Stomach smooth muscle (tissue), 2 donors: ENCODE data around the gene TAOK2.
A peak's percentile ranks its signal among the peaks of the same experiment; 100 is the strongest.
"Not testable (repeated sequence)": the region's sequence is repeated elsewhere in the genome, so short reads cannot be mapped to it uniquely, and the experiment has no call there.

Experiments used
- H3K27ac ChIP-seq: one replicate; pipeline ENCODE4 v1.7.0; 2013; ENCODE audit warnings: mild to moderate bottlenecking, low read length, inconsistent platforms
- H3K27me3 ChIP-seq, 2 donors: one replicate each; pipeline ENCODE4 v1.7.0; 2013; ENCODE audit warnings: low read length in 2 of 2; ENCODE audit not compliant: insufficient read depth in 2 of 2, control insufficient read depth in 1 of 2
- H3K36me3 ChIP-seq, 2 donors: one replicate each; pipeline ENCODE4 v1.7.0; 2013; ENCODE audit warnings: low read length in 2 of 2; ENCODE audit not compliant: control insufficient read depth in 2 of 2, insufficient read depth in 2 of 2
- H3K4me1 ChIP-seq: one replicate; pipeline ENCODE4 v1.7.0; 2013; ENCODE audit warnings: low read length; ENCODE audit not compliant: control insufficient read depth, insufficient read depth
- H3K4me3 ChIP-seq, 2 donors: one replicate each; pipeline ENCODE4 v1.7.0; 2013; ENCODE audit warnings: low read length in 2 of 2
- H3K9ac ChIP-seq, 2 donors: one replicate each; pipeline ENCODE4 v1.7.0; 2013; ENCODE audit warnings: low read length in 2 of 2, mild to moderate bottlenecking in 1 of 2
- H3K9me3 ChIP-seq, 2 donors: one replicate each; pipeline ENCODE4 v1.7.0; 2013; ENCODE audit warnings: low read length in 2 of 2; ENCODE audit not compliant: control insufficient read depth in 2 of 2
- donor health status: healthy.
- donor health status: Pancreatic carcinoma.

The TAOK2 gene

GRCh38 chr16:30027588-30028437 lies 54.1 kb downstream of the TAOK2 start:
- Histone ChIP-seq H3K4me3 (no peak overlapping the region), H3K27me3 (peaks cover 38 to 45% of the 10 kb centered on the region in 2 donors), H3K4me1 (peaks cover 10% of the 10 kb centered on the region), H3K27ac (no peak overlapping the region), H3K36me3 (no peaks in the 10 kb centered on the region), H3K9ac (no peak overlapping the region), H3K9me3 (no peaks in the 10 kb centered on the region)

GRCh38 chr16:30028438-30029076 lies 54.9 kb downstream of the TAOK2 start:
- peaks cover 10% of the 10 kb centered on the region for H3K4me1 ChIP-seq
- H3K27ac ChIP-seq, result no peak overlapping the region
- H3K36me3 ChIP-seq, result no peaks in the 10 kb centered on the region
- no peak overlapping the region for H3K4me3 ChIP-seq
- no peaks in the 10 kb centered on the region for H3K9me3 ChIP-seq
- H3K9ac ChIP-seq, result no peak overlapping the region
- peaks cover 44 to 52% of the 10 kb centered on the region in 2 donors for H3K27me3 ChIP-seq

GRCh38 chr16:30030011-30030685 lies 56.5 kb downstream of the TAOK2 start:
- no peak overlapping the region for H3K9ac ChIP-seq
- H3K27me3 ChIP-seq, result peaks cover 50 to 54% of the 10 kb centered on the region in 2 donors
- H3K4me1 ChIP-seq, result peaks cover 10% of the 10 kb centered on the region
- H3K27ac ChIP-seq, result no peak overlapping the region
- no peaks in the 10 kb centered on the region for H3K9me3 ChIP-seq
- H3K4me3 ChIP-seq, result no peak overlapping the region
- no peaks in the 10 kb centered on the region for H3K36me3 ChIP-seq

- Histone ChIP-seq H3K9me3 (no peaks in the 10 kb centered on the region), H3K4me1 (peaks cover 10% of the 10 kb centered on the region), H3K9ac (no peak within 1 kb of the TSS), H3K36me3 (no peaks in the 10 kb centered on the region), H3K27me3 (peaks cover 53 to 54% of the 10 kb centered on the region in 2 donors), H3K27ac (no peak within 1 kb of the TSS), H3K4me3 (peak within 1 kb of the TSS in 1 of 2 donors; percentile 1)
Observed at GRCh38 chr16:30030841-30031413, 57.3 kb downstream of the TAOK2 start, which contains the start of gene TLCD3B. TLCD3B (minus strand) TSS chr16:30031271; CDS start chr16:30030527, 744 bp downstream.

GRCh38 chr16:30031477-30031918 lies 57.8 kb downstream of the TAOK2 start:
- Histone ChIP-seq H3K9me3 (no peaks in the 10 kb centered on the region), H3K36me3 (no peaks in the 10 kb centered on the region), H3K4me1 (peaks cover 10% of the 10 kb centered on the region), H3K27ac (no peak overlapping the region), H3K27me3 (peaks cover 53 to 59% of the 10 kb centered on the region in 2 donors), H3K4me3 (peak overlapping the region in 1 of 2 donors; percentile 1), H3K9ac (no peak overlapping the region)

- Histone ChIP-seq H3K4me3 (no peak overlapping the region), H3K36me3 (no peaks in the 10 kb centered on the region), H3K27ac (no peak overlapping the region), H3K9me3 (no peaks in the 10 kb centered on the region), H3K9ac (no peak overlapping the region), H3K4me1 (peaks cover 10% of the 10 kb centered on the region), H3K27me3 (peaks cover 50 to 59% of the 10 kb centered on the region in 2 donors)
Observed at GRCh38 chr16:30032083-30032819, 58.6 kb downstream of the TAOK2 start.

GRCh38 chr16:30033270-30033669 lies 59.6 kb downstream of the TAOK2 start:
- peaks cover 44 to 54% of the 10 kb centered on the region in 2 donors for H3K27me3 ChIP-seq

GRCh38 chr16:30040221-30040620 lies 66.6 kb downstream of the TAOK2 start:
- Histone ChIP-seq H3K27me3 (peaks cover 4 to 8% of the 10 kb centered on the region in 2 donors), H3K36me3 (no peaks in the 10 kb centered on the region), H3K9ac (no peak overlapping the region), H3K4me1 (no peaks in the 10 kb centered on the region), H3K9me3 (no peaks in the 10 kb centered on the region), H3K4me3 (no peak overlapping the region), H3K27ac (no peak overlapping the region)

More at GRCh38 chr16:30033270-30033669, 59.6 kb downstream of the TAOK2 start:
- Histone ChIP-seq H3K9ac (no peak overlapping the region), H3K9me3 (no peaks in the 10 kb centered on the region), H3K4me1 (peaks cover 8% of the 10 kb centered on the region), H3K4me3 (no peak overlapping the region), H3K36me3 (no peaks in the 10 kb centered on the region), H3K27ac (no peak overlapping the region)

- H3K27ac ChIP-seq, H3K27me3 ChIP-seq, H3K4me3 ChIP-seq, H3K9ac ChIP-seq, H3K4me1 ChIP-seq, H3K36me3 ChIP-seq, H3K9me3 ChIP-seq: not testable (repeated sequence)
Observed at GRCh38 chr16:30040690-30041089, 67.0 kb downstream of the TAOK2 start.

- Histone ChIP-seq H3K4me1 (no peaks in the 10 kb centered on the region), H3K27me3 (peaks cover 0 to 6% of the 10 kb centered on the region in 2 donors), H3K9me3 (no peaks in the 10 kb centered on the region), H3K27ac (no peak overlapping the region), H3K36me3 (no peaks in the 10 kb centered on the region), H3K9ac (no peak overlapping the region), H3K4me3 (no peak overlapping the region)
Observed at GRCh38 chr16:30041841-30042240, 68.2 kb downstream of the TAOK2 start.
